ENCODE measurements around the gene CFAP141. TPM values are rescaled to one million over a fixed set of nuclear protein-coding genes. Genes with fewer than 3 reads are reported as not detected.

CFAP141 gene
- polyA plus RNA-seq, 1 experiment: not detected

- POLR2A ChIA-PET: interaction anchor here (0.6 kb wide), 1 partner anchor 21 kb away, joined by 3 read pairs; the partner anchor contains the start of gene UBAP2L
- H3K4me3 ChIP-seq (ENCODE audit: low read depth, low read length): no peak overlapping the region; the same call in 1 of the 2 replicates
- TF ChIP-seq CTCF (IDR thresholded peaks at IDR 0.05; ENCODE audit: low read depth, low read length): peak; percentile 65
Observed at GRCh38 chr1:154198756-154199562, 7.2 kb downstream of the CFAP141 start.

GRCh38 chr1:154193821-154194220 lies 12.3 kb downstream of the CFAP141 start:
- DNase-seq (ENCODE audit: low read depth, low spot score): no peak
- H3K27ac ChIP-seq (ENCODE audit: low read depth, low read length): no peak overlapping the region
- ChIA-PET POLR2A (interaction anchor here (1.3 kb wide), 1 partner anchor 27 kb away, joined by 3 read pairs; the partner anchor contains the start of gene UBAP2L), CTCF (no interaction called here)
- no peaks in the 10 kb centered on the region for H3K9me3 ChIP-seq (ENCODE audit: control insufficient read depth, insufficient read depth, low read length)
- no peak for TF ChIP-seq CTCF (IDR thresholded peaks at IDR 0.05; ENCODE audit: low read depth, low read length)
- H3K27me3 ChIP-seq (ENCODE audit: control insufficient read depth, insufficient read depth, low read length): peaks cover 13% of the 10 kb centered on the region
- H3K4me3 ChIP-seq (ENCODE audit: low read depth, low read length): no peak overlapping the region

More at GRCh38 chr1:154198756-154199562, 7.2 kb downstream of the CFAP141 start:
- Histone ChIP-seq H3K9me3 (ENCODE audit: control insufficient read depth, insufficient read depth, low read length) (no peaks in the 10 kb centered on the region), H3K27ac (ENCODE audit: low read depth, low read length) (no peak overlapping the region), H3K27me3 (ENCODE audit: control insufficient read depth, insufficient read depth, low read length) (peaks cover 5% of the 10 kb centered on the region)
- DNase-seq (ENCODE audit: low read depth, low spot score): no peak
- CTCF ChIA-PET: interaction anchor here (0.6 to 3.3 kb wide), 27 partner anchors 9 to 745 kb away, joined by 3 to 25 read pairs (median 4); partner anchors contain the start of genes HAX1 and RAB13

- DNase-seq (ENCODE audit: low read depth, low spot score): no peak
- Histone ChIP-seq H3K27me3 (ENCODE audit: control insufficient read depth, insufficient read depth, low read length) (peaks cover 13% of the 10 kb centered on the region), H3K27ac (ENCODE audit: low read depth, low read length) (no peak overlapping the region), H3K4me3 (ENCODE audit: low read depth, low read length) (no peak overlapping the region), H3K9me3 (ENCODE audit: control insufficient read depth, insufficient read depth, low read length) (no peaks in the 10 kb centered on the region)
- POLR2A ChIA-PET: interaction anchor here (0.7 to 1.4 kb wide), 3 partner anchors 28 to 246 kb away, joined by 3 to 5 read pairs (median 3); partner anchors contain the start of genes RPS27 and UBAP2L
- TF ChIP-seq CTCF (IDR thresholded peaks at IDR 0.05; ENCODE audit: low read depth, low read length): no peak
- CTCF ChIA-PET: interaction anchor here (1.0 to 1.3 kb wide), 2 partner anchors 79 to 142 kb away, joined by 3 to 5 read pairs; no protein-coding TSS in a partner anchor
Observed at GRCh38 chr1:154192476-154192875, 13.7 kb downstream of the CFAP141 start.

GRCh38 chr1:154191990-154192461 lies 14.1 kb downstream of the CFAP141 start, which contains the start of gene TPM3:
Gene TPM3, minus strand, starts transcription at chr1:154192100. Its CDS starts 82 bp downstream, at chr1:154192018.
- DNase-seq (ENCODE audit: low read depth, low spot score): no peak
- H3K9me3 ChIP-seq (ENCODE audit: control insufficient read depth, insufficient read depth, low read length): no peaks in the 10 kb centered on the region
- no peak within 1 kb of the TSS for H3K27ac ChIP-seq (ENCODE audit: low read depth, low read length)
- H3K27me3 ChIP-seq (ENCODE audit: control insufficient read depth, insufficient read depth, low read length): peaks cover 13% of the 10 kb centered on the region
- ChIA-PET POLR2A (interaction anchor here (1.4 kb wide), 1 partner anchor 202 kb away, joined by 5 read pairs; the partner anchor contains the start of gene RPS27), CTCF (interaction anchor here (1.0 to 1.3 kb wide), 2 partner anchors 80 to 143 kb away, joined by 3 to 5 read pairs; no protein-coding TSS in a partner anchor)
- H3K4me3 ChIP-seq (ENCODE audit: low read depth, low read length): no peak within 1 kb of the TSS
- TF ChIP-seq CTCF (IDR thresholded peaks at IDR 0.05; ENCODE audit: low read depth, low read length): no peak

Data from AG04450 (cell line).